OCI-LY7 (cell line): ENCODE results near the gene FOXP3. TPM values are rescaled to one million over a fixed set of nuclear protein-coding genes. Genes with fewer than 3 reads are reported as not detected.

Experiments used
- BruUV-seq: library from RNA; stranded (reverse); fragments of 400-500 nt; replicated peaks from 2 replicates; lab custom pipeline; 2021; lab: Mats Ljungman, UMichigan
- CTCF ChIA-PET: fragments of 300-600 bp; sonication (Branson Sonifier 250); formaldehyde crosslinking; loops from one replicate; lab custom pipeline; 2022; ENCODE audit warnings: antibody characterized with exemption; ENCODE audit not compliant: unreplicated experiment; lab: Charles Lee
- POLR2A ChIA-PET: fragments of 300-600 bp; sonication (Branson Sonifier 250); formaldehyde crosslinking; loops from one replicate; lab custom pipeline; 2022; ENCODE audit warnings: antibody characterized with exemption; lab: Charles Lee
- DNase-seq: peaks from one replicate; pipeline ENCODE4 v3.0.0-alpha.2; 2015; ENCODE audit warnings: low spot score
- H2AFZ ChIP-seq: fragments of 200-600 bp; sonication (generic), shearing (Covaris generic); 2 replicates; pipeline ENCODE4 v1.6.1; 2014; ENCODE audit warnings: mild to moderate bottlenecking, antibody characterized with exemption, low read length, moderate library complexity
- H3K27ac ChIP-seq: fragments of 200-600 bp; sonication (generic); 2 replicates; pipeline ENCODE4 v1.5.1; 2014; ENCODE audit warnings: mixed run types, low read depth, mild to moderate bottlenecking, moderate library complexity, low read length, inconsistent platforms; ENCODE audit not compliant: poor library complexity, severe bottlenecking
- H3K36me3 ChIP-seq: fragments of 200-600 bp; sonication (generic); 2 replicates; pipeline ENCODE4 v1.6.1; 2014; ENCODE audit warnings: mild to moderate bottlenecking, antibody characterized with exemption, low read length, moderate library complexity, mixed read lengths; ENCODE audit not compliant: insufficient read depth
- H3K4me1 ChIP-seq: fragments of 200-600 bp; sonication (generic); 2 replicates; pipeline ENCODE4 v1.5.1; 2014; ENCODE audit warnings: mild to moderate bottlenecking, low read length; ENCODE audit not compliant: insufficient read depth, poor library complexity, severe bottlenecking
- H3K4me2 ChIP-seq: fragments of 200-600 bp; sonication (generic); 2 replicates; pipeline ENCODE4 v1.6.1; 2014; ENCODE audit warnings: mild to moderate bottlenecking, low read length
- H3K4me3 ChIP-seq: fragments of 200-600 bp; sonication (generic); 2 replicates; pipeline ENCODE4 v1.5.1; 2014; ENCODE audit warnings: mild to moderate bottlenecking, low read depth, low read length; ENCODE audit not compliant: poor library complexity, severe bottlenecking
- H3K79me2 ChIP-seq: fragments of 200-600 bp; sonication (generic); 2 replicates; pipeline ENCODE4 v1.6.1; 2016; ENCODE audit warnings: low read depth, mild to moderate bottlenecking, low read length, moderate library complexity, mixed read lengths; ENCODE audit not compliant: insufficient read depth
- H3K9me2 ChIP-seq: fragments of 200-600 bp; sonication (generic); 2 replicates; pipeline ENCODE4 v1.6.1; 2016; ENCODE audit warnings: mild to moderate bottlenecking, low read length, mixed read lengths; ENCODE audit not compliant: insufficient read depth
- H3K9me3 ChIP-seq: fragments of 200-600 bp; sonication (generic); 2 replicates; pipeline ENCODE4 v1.6.1; 2014; ENCODE audit warnings: mild to moderate bottlenecking, mixed run types, low read length, mixed read lengths
- H4K20me1 ChIP-seq: fragments of 200-600 bp; sonication (generic); 2 replicates; pipeline ENCODE4 v1.6.1; 2014; ENCODE audit warnings: mild to moderate bottlenecking, antibody characterized with exemption, low read length, moderate library complexity, mixed read lengths; ENCODE audit not compliant: insufficient read depth
- CTCF ChIP-seq: fragments of 200-600 bp; sonication (generic); conservative IDR thresholded peaks from 2 replicates; pipeline ENCODE4 v1.5.1; 2014; ENCODE audit warnings: mild to moderate bottlenecking, antibody characterized with exemption, low read length, moderate library complexity, mixed read lengths
- EZH2phosphoT487 ChIP-seq: fragments of 200-600 bp; sonication (generic); IDR thresholded peaks from 2 replicates; pipeline ENCODE4 v1.6.1; 2018; ENCODE audit warnings: low read depth, borderline replicate concordance, mild to moderate bottlenecking, mixed run types, antibody characterized with exemption, low read length, moderate library complexity, mixed read lengths
- intact Hi-C: fragments of 100-400 bp; cut with micrococcal nuclease; formaldehyde crosslinking; loops from one replicate; pipeline ENCODE4 v1.10.0; 2022; ENCODE audit not compliant: unreplicated experiment
- total RNA-seq, 2 experiments: library from RNA; depleted of rRNA in 1 of 2; stranded (reverse); fragments of >200 nt in 1 of 2; shearing (Covaris generic) in 1 of 2; gene quantifications; 2 replicates each; pipeline ENCODE4 v1.2.3, GENCODE V29; 2014 to 2022

The FOXP3 gene
- total RNA-seq, 2 experiments from 2014 or later, result 0.06 to 0.57 TPM

GRCh38 chrX:49258749-49259124 is 5.8 kb downstream of the FOXP3 start:
- no peak overlapping the region for H3K27ac ChIP-seq
- no peaks in the 10 kb centered on the region for H3K9me3 ChIP-seq
- no peak overlapping the region for H2AFZ ChIP-seq
- H3K36me3 ChIP-seq, result no peaks in the 10 kb centered on the region
- DNase-seq, result no peak
- H3K9me2 ChIP-seq, result no peaks in the 10 kb centered on the region
- no TSS peak for BruUV-seq
- H4K20me1 ChIP-seq, result no peaks in the 10 kb centered on the region
- CTCF ChIA-PET, result no interaction called here
- POLR2A ChIA-PET, result no interaction called here
- intact Hi-C loops, result no loop called here
- H3K4me1 ChIP-seq, result peaks cover 7% of the 10 kb centered on the region
- H3K79me2 ChIP-seq, result no peaks in the 10 kb centered on the region
- TF ChIP-seq EZH2phosphoT487 (no peak), CTCF (no peak)
- H3K4me3 ChIP-seq, result no peak overlapping the region
- no peak overlapping the region for H3K4me2 ChIP-seq

DNA sequence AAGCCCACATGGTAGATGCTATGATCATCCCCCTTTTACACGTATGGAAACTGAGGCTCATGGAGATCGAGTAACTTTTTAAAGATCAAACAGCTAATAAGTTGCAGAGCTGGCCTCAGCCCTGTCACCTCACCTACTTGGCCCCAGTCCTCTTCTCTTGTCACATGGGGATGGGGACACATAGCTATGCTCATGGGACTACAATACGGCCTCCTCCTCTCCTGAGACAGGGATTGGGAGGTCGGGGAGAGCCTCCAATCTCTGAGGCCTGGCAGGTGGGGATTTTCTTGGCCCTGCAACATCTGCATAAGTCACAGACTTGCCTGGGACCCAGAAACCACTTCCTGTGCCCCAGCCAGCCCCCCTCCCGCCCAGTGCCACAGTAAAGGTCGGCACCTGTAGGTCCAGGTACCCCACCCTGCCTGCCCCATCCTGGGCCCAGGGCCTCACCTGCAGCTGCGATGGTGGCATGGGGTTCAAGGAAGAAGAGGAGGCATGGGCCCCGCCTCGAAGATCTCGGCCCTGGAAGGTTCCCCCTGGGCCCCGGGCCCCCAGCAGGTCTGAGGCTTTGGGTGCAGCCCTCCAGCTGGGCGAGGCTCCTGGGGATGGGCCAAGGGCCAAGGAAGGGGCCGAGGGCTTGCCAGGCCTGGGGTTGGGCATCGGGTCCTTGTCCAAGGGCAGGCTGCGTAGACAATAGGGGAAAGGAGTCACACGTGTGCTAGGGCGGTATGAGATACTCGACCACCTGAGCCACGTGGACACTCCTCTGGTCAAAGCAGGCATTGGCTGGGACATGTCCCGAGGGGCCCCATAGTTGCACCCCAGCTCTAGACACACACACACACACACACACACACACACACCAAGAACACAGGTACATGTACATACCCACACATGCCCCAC is 6.4 kb downstream of the FOXP3 start:
- ChIA-PET POLR2A (interaction anchor here (1.4 kb wide), 1 partner anchor 11 kb away, joined by 3 read pairs; no protein-coding TSS in a partner anchor), CTCF (no interaction called here)
- no peaks in the 10 kb centered on the region for H3K9me3 ChIP-seq
- DNase-seq, result no peak
- no peaks in the 10 kb centered on the region for H3K36me3 ChIP-seq
- H3K79me2 ChIP-seq, result no peaks in the 10 kb centered on the region
- H3K4me1 ChIP-seq, result peaks cover 7% of the 10 kb centered on the region
- no peak overlapping the region for H3K4me2 ChIP-seq
- no peak overlapping the region for H3K27ac ChIP-seq
- no TSS peak for BruUV-seq
- intact Hi-C loops, result no loop called here
- H3K9me2 ChIP-seq, result no peaks in the 10 kb centered on the region
- H2AFZ ChIP-seq, result no peak overlapping the region
- TF ChIP-seq EZH2phosphoT487 (no peak), CTCF (no peak)
- H3K4me3 ChIP-seq, result no peak overlapping the region
- H4K20me1 ChIP-seq, result no peaks in the 10 kb centered on the region
